Astrocyte (in vitro differentiated cells and primary cell): ENCODE results near the gene CNTN1. TPM values are rescaled to one million over a fixed set of nuclear protein-coding genes. Genes with fewer than 3 reads are reported as not detected.

Experiments
- DNase-seq: peaks from one replicate; pipeline ENCODE4 v3.0.0-alpha.2; 2010; ENCODE audit warnings: low read depth
- FAIRE-seq: peaks from 2 replicates; lab custom pipeline; 2011; peaks lifted over from hg19 to GRCh38; lab: Jason Lieb, UNC
- H2AFZ ChIP-seq: 2 replicates; pipeline ENCODE4 v1.6.0; 2012; ENCODE audit warnings: low read depth, low read length, inconsistent platforms
- H3K27ac ChIP-seq: 2 replicates; pipeline ENCODE4 v1.5.1; 2011; ENCODE audit warnings: low read depth, low read length, inconsistent platforms
- H3K27me3 ChIP-seq: 2 replicates; pipeline ENCODE4 v1.6.0; 2011; ENCODE audit warnings: low read length, inconsistent platforms; ENCODE audit not compliant: insufficient read depth
- H3K36me3 ChIP-seq: 2 replicates; pipeline ENCODE4 v1.5.1; 2011; ENCODE audit warnings: low read length, inconsistent platforms; ENCODE audit not compliant: insufficient read depth
- H3K4me1 ChIP-seq: 2 replicates; pipeline ENCODE4 v1.5.1; 2011; ENCODE audit warnings: low read length, inconsistent platforms; ENCODE audit not compliant: insufficient read depth
- H3K4me2 ChIP-seq: 2 replicates; pipeline ENCODE4 v1.6.0; 2012; ENCODE audit warnings: low read length, inconsistent platforms
- H3K4me3 ChIP-seq: 2 replicates; pipeline ENCODE4 v1.5.1; 2011; ENCODE audit warnings: low read depth, mild to moderate bottlenecking, low read length, inconsistent platforms; ENCODE audit not compliant: insufficient read depth
- H3K79me2 ChIP-seq: 2 replicates; pipeline ENCODE4 v1.6.0; 2012; ENCODE audit warnings: mild to moderate bottlenecking, low read length, inconsistent platforms; ENCODE audit not compliant: insufficient read depth
- H3K9ac ChIP-seq: 2 replicates; pipeline ENCODE4 v1.6.0; 2012; ENCODE audit warnings: mild to moderate bottlenecking, low read length, inconsistent platforms
- H3K9me3 ChIP-seq: 2 replicates; pipeline ENCODE4 v1.5.1; 2012; ENCODE audit warnings: low read depth, mild to moderate bottlenecking, low read length, inconsistent platforms; ENCODE audit not compliant: insufficient read depth
- H4K20me1 ChIP-seq: 2 replicates; pipeline ENCODE4 v1.6.0; 2012; ENCODE audit warnings: low read length, inconsistent platforms; ENCODE audit not compliant: insufficient read depth
- H3K27ac Mint-ChIP-seq: one replicate; pipeline ENCODE4 v1.8.0; 2021; ENCODE audit warnings: mild to moderate bottlenecking, mixed read lengths; ENCODE audit not compliant: unreplicated experiment
- H3K27me3 Mint-ChIP-seq: one replicate; pipeline ENCODE4 v1.8.0; 2021; ENCODE audit warnings: low read depth, mixed read lengths; ENCODE audit not compliant: unreplicated experiment
- H3K36me3 Mint-ChIP-seq: one replicate; pipeline ENCODE4 v1.8.0; 2021; ENCODE audit warnings: low read depth, mixed read lengths; ENCODE audit not compliant: unreplicated experiment
- H3K4me1 Mint-ChIP-seq: one replicate; pipeline ENCODE4 v1.8.0; 2021; ENCODE audit warnings: low read depth, mixed read lengths; ENCODE audit not compliant: unreplicated experiment
- H3K4me3 Mint-ChIP-seq: one replicate; pipeline ENCODE4 v1.8.0; 2021; ENCODE audit warnings: mild to moderate bottlenecking, moderate library complexity, mixed read lengths; ENCODE audit not compliant: unreplicated experiment
- H3K9me3 Mint-ChIP-seq: one replicate; pipeline ENCODE4 v1.8.0; 2021; ENCODE audit warnings: mild to moderate bottlenecking, mixed read lengths; ENCODE audit not compliant: unreplicated experiment
- CTCF ChIP-seq: IDR thresholded peaks from 2 replicates; pipeline ENCODE4 v1.5.1; 2011; ENCODE audit warnings: low read depth, mild to moderate bottlenecking, inconsistent platforms, low read length, moderate library complexity; ENCODE audit not compliant: insufficient read depth
- EZH2 ChIP-seq: IDR thresholded peaks from 2 replicates; pipeline ENCODE4 v1.6.1; 2012; ENCODE audit warnings: mild to moderate bottlenecking, low read length, inconsistent platforms; ENCODE audit not compliant: insufficient read depth
- total RNA-seq: library from RNA; stranded (reverse); gene quantifications from 2 replicates; pipeline ENCODE4 v1.2.1, GENCODE V29; 2021

Gene CNTN1
- total RNA-seq, 1 donor from 2014 or later: 2.1 TPM

GRCh38 chr12:40946612-40947194, 254.5 kb downstream of the CNTN1 start:
- Mint-ChIP-seq H3K9me3 (no peaks in the 10 kb centered on the region), H3K4me3 (no peak overlapping the region), H3K4me1 (peaks cover 4% of the 10 kb centered on the region), H3K27ac (no peak overlapping the region), H3K27me3 (no peaks in the 10 kb centered on the region), H3K36me3 (no peaks in the 10 kb centered on the region)
- no peak overlapping the region for H3K4me3 ChIP-seq
- no peak overlapping the region for H3K27ac ChIP-seq
- no peaks in the 10 kb centered on the region for H3K27me3 ChIP-seq
- H3K9me3 ChIP-seq: no peaks in the 10 kb centered on the region
- DNase-seq (peak; percentile 26), FAIRE-seq (no peak)
- no peak overlapping the region for H3K4me2 ChIP-seq
- TF ChIP-seq CTCF (peak; percentile 65), EZH2 (no peak)
- no peaks in the 10 kb centered on the region for H3K36me3 ChIP-seq
- no peak overlapping the region for H3K9ac ChIP-seq
- H2AFZ ChIP-seq: no peak overlapping the region
- H4K20me1 ChIP-seq: no peaks in the 10 kb centered on the region
- H3K79me2 ChIP-seq: no peaks in the 10 kb centered on the region
- H3K4me1 ChIP-seq: no peaks in the 10 kb centered on the region

GRCh38 chr12:40947797-40948196, 255.6 kb downstream of the CNTN1 start:
- no peak overlapping the region for H3K9ac ChIP-seq
- DNase-seq: no peak
- H3K27ac ChIP-seq: no peak overlapping the region
- Mint-ChIP-seq H3K4me1 (no peaks in the 10 kb centered on the region), H3K27ac (no peak overlapping the region), H3K27me3 (no peaks in the 10 kb centered on the region), H3K4me3 (no peak overlapping the region), H3K36me3 (no peaks in the 10 kb centered on the region), H3K9me3 (no peaks in the 10 kb centered on the region)
- H3K79me2 ChIP-seq: no peaks in the 10 kb centered on the region
- H3K4me2 ChIP-seq: no peak overlapping the region
- no peaks in the 10 kb centered on the region for H3K4me1 ChIP-seq
- no peaks in the 10 kb centered on the region for H3K36me3 ChIP-seq
- no peak for FAIRE-seq
- no peak overlapping the region for H2AFZ ChIP-seq
- H4K20me1 ChIP-seq: no peaks in the 10 kb centered on the region
- no peaks in the 10 kb centered on the region for H3K27me3 ChIP-seq
- TF ChIP-seq EZH2 (no peak), CTCF (no peak)
- no peaks in the 10 kb centered on the region for H3K9me3 ChIP-seq
- no peak overlapping the region for H3K4me3 ChIP-seq

- H3K79me2 ChIP-seq: no peaks in the 10 kb centered on the region
- TF ChIP-seq CTCF (no peak), EZH2 (no peak)
- H3K9me3 ChIP-seq: no peaks in the 10 kb centered on the region
- DNase-seq (peak; percentile 87), FAIRE-seq (no peak)
- Mint-ChIP-seq H3K27ac (no peak overlapping the region), H3K36me3 (no peaks in the 10 kb centered on the region), H3K4me3 (no peak overlapping the region), H3K27me3 (no peaks in the 10 kb centered on the region), H3K4me1 (no peaks in the 10 kb centered on the region), H3K9me3 (no peaks in the 10 kb centered on the region)
- H3K27me3 ChIP-seq: no peaks in the 10 kb centered on the region
- H3K4me2 ChIP-seq: no peak overlapping the region
- H3K9ac ChIP-seq: no peak overlapping the region
- no peaks in the 10 kb centered on the region for H4K20me1 ChIP-seq
- H3K4me3 ChIP-seq: no peak overlapping the region
- no peaks in the 10 kb centered on the region for H3K4me1 ChIP-seq
- no peaks in the 10 kb centered on the region for H3K36me3 ChIP-seq
- H2AFZ ChIP-seq: no peak overlapping the region
- H3K27ac ChIP-seq: no peak overlapping the region
Observed at GRCh38 chr12:40953076-40953475, 260.8 kb downstream of the CNTN1 start.
